Chondrocyte (in vitro differentiated cells): ENCODE data around the gene OLIG2. TPM values are rescaled to one million over a fixed set of nuclear protein-coding genes. Genes with fewer than 3 reads are reported as not detected.
A peak's percentile ranks its signal among the peaks of the same experiment; 100 is the strongest.

Experiments
- DNase-seq: peaks from one replicate; pipeline ENCODE4 v3.0.0; 2021; ENCODE audit warnings: mixed read lengths, low spot score
- H3K27ac Mint-ChIP-seq: one replicate; pipeline ENCODE4 v1.8.0; 2021; ENCODE audit warnings: mild to moderate bottlenecking, moderate library complexity, mixed read lengths; ENCODE audit not compliant: unreplicated experiment
- H3K27me3 Mint-ChIP-seq: 2 replicates; pipeline ENCODE4 v1.8.0; 2021; ENCODE audit warnings: low read depth, mixed read lengths
- H3K36me3 Mint-ChIP-seq: 2 replicates; pipeline ENCODE4 v1.8.0; 2021; ENCODE audit warnings: low read depth, mixed read lengths
- H3K4me1 Mint-ChIP-seq: 2 replicates; pipeline ENCODE4 v1.8.0; 2021; ENCODE audit warnings: low read depth, mild to moderate bottlenecking, mixed read lengths
- H3K4me3 Mint-ChIP-seq: one replicate; pipeline ENCODE4 v1.8.0; 2021; ENCODE audit warnings: mild to moderate bottlenecking, moderate library complexity, mixed read lengths; ENCODE audit not compliant: unreplicated experiment
- H3K9me3 Mint-ChIP-seq: 2 replicates; pipeline ENCODE4 v1.8.0; 2021; ENCODE audit warnings: low read depth, mixed read lengths
- CTCF ChIP-seq: fragments of 200-600 bp; sonication (generic); IDR thresholded peaks from 2 replicates; pipeline ENCODE4 v1.5.0; 2021; ENCODE audit warnings: antibody characterized with exemption, mild to moderate bottlenecking, moderate library complexity
- total RNA-seq: library from RNA; stranded (reverse); gene quantifications from 3 replicates; pipeline ENCODE4 v1.2.1, GENCODE V29; 2021

Gene OLIG2
- total RNA-seq, 1 donor from 2014 or later: 0.50 TPM

- Mint-ChIP-seq H3K27ac (no peak overlapping the region), H3K4me1 (no peaks in the 10 kb centered on the region), H3K9me3 (peaks cover 2% of the 10 kb centered on the region), H3K27me3 (peaks cover 84% of the 10 kb centered on the region), H3K4me3 (no peak overlapping the region), H3K36me3 (peaks cover 3% of the 10 kb centered on the region)
- DNase-seq: no peak
- no peak for TF ChIP-seq CTCF
Observed at GRCh38 chr21:33063907-33064622, 38.3 kb downstream of the OLIG2 start.

- peaks cover 3% of the 10 kb centered on the region for H3K36me3 Mint-ChIP-seq
- H3K9me3 Mint-ChIP-seq: peaks cover 6% of the 10 kb centered on the region
- peaks cover 83% of the 10 kb centered on the region for H3K27me3 Mint-ChIP-seq
- no peak overlapping the region for H3K27ac Mint-ChIP-seq
- TF ChIP-seq CTCF: no peak
- no peak overlapping the region for H3K4me3 Mint-ChIP-seq
- no peak for DNase-seq
- H3K4me1 Mint-ChIP-seq: no peaks in the 10 kb centered on the region
Observed at GRCh38 chr21:33064623-33065390, 39.1 kb downstream of the OLIG2 start.

- Mint-ChIP-seq H3K9me3 (peaks cover 6% of the 10 kb centered on the region), H3K27me3 (peaks cover 78% of the 10 kb centered on the region), H3K4me1 (peaks cover 11% of the 10 kb centered on the region), H3K4me3 (no peak overlapping the region), H3K27ac (no peak overlapping the region), H3K36me3 (peaks cover 3% of the 10 kb centered on the region)
- DNase-seq: no peak
- no peak for TF ChIP-seq CTCF
Observed at GRCh38 chr21:33067043-33067442, 41.3 kb downstream of the OLIG2 start.

GRCh38 chr21:33067457-33067856, 41.7 kb downstream of the OLIG2 start:
- Mint-ChIP-seq H3K27me3 (peaks cover 80% of the 10 kb centered on the region), H3K4me3 (no peak overlapping the region), H3K36me3 (peaks cover 3% of the 10 kb centered on the region), H3K27ac (no peak overlapping the region), H3K4me1 (peaks cover 14% of the 10 kb centered on the region), H3K9me3 (peaks cover 6% of the 10 kb centered on the region)
- no peak for TF ChIP-seq CTCF
- DNase-seq: no peak

GRCh38 chr21:33069243-33069642, 43.5 kb downstream of the OLIG2 start:
- peaks cover 3% of the 10 kb centered on the region for H3K36me3 Mint-ChIP-seq
- H3K4me1 Mint-ChIP-seq: peaks cover 14% of the 10 kb centered on the region
- H3K9me3 Mint-ChIP-seq: peaks cover 6% of the 10 kb centered on the region
- H3K27ac Mint-ChIP-seq: no peak overlapping the region
- H3K4me3 Mint-ChIP-seq: peak overlapping the region; percentile 5
- peaks cover 81% of the 10 kb centered on the region for H3K27me3 Mint-ChIP-seq
- TF ChIP-seq CTCF: no peak
- DNase-seq: no peak
